SIG-M5 treated with dmso at 0.1 percent for 504 hours (cell line): Measurements from ENCODE around the gene GPD1.
"Not testable (repeated sequence)": the region's sequence is repeated elsewhere in the genome, so short reads cannot be mapped to it uniquely, and the experiment has no call there.

Experiments
- DNase-seq: peaks from one replicate; lab custom pipeline; 2025; ENCODE audit not compliant: unreplicated experiment; lab: John Stamatoyannopoulos, UW

GPD1 gene

DNA sequence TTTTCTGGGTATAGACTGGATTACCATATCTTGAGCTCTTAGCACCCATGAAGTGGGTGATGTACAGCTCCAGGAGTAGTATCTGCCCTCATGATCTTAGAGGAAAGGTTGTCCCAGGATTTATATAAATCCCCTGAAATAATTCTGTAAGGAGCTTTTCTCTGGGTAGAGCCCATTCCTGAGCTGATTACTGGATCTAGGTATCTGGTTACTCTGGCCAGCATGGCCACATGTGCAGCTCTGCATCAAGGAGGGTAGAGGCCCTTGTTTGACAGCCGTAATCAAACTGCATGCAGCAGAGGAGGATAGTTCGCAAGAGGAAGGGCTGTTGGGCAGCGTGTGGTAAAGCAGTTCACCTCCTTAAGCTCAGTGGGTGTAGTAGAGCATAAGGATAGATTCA is 16.7 kb downstream of the GPD1 start:
- DNase-seq, result no peak

- no peak for DNase-seq
Observed at GRCh38 chr12:50120953-50121352, 17.1 kb downstream of the GPD1 start.

DNA sequence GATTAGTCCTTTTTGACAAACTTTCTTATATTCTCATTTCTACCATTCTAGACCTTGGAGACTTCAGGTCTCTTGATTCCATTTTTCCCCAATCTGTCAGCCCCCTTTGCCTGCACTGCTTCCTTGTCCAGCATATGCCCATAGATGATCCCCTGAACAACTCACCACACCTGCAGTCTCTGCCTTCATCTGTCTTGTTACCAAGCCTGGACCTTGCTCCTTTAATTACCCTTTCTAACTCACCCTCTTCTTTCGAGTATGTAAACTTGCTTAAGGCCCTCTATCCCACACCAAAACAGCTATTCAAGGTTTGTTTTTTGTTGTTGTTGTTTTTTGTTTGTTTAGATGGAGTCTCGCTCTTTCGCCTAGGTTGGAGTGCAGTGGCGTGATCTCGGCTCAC is 17.8 kb downstream of the GPD1 start:
- DNase-seq, result no peak

DNA sequence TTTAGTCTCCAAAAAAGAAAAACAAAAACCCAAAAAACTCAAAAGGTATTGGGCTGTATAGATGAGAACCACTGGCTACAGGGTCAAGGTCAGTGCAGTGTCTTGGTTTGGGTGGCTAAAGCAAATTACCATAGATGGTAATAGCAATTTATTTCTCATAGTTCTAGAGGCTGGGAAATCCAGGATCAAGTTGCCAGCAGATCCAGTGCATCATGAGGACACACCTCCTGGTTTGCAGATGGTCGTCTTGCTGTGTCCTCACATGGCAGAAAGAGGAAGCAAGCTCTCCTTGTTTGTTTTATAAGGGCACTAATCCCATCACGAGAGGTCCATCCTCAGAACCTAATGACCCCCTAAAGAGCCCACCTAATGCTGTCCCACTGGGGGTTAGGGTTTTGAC is 19.4 kb downstream of the GPD1 start:
- DNase-seq, result no peak

- no peak for DNase-seq
Observed at GRCh38 chr12:50127546-50127945, 23.7 kb downstream of the GPD1 start.

DNA sequence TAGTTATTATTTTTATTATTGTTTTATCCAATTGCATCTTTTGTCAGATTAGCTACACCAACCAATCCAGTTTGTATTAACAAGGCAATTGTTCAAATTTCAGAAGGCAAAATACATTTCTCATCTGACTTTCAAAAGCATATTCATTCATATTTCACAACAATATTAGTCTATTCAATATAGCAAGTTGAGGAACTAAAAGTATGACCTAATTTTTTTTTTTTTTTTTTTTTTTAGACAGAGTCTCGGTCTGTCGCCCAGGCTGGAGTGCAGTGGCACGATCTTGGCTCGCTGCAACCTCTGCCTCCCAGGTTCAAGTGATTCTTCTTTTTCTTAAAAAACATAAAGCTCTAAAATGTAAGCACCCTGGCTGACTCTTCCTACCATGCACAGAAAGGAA is 25.5 kb downstream of the GPD1 start:
- no peak for DNase-seq

GRCh38 chr12:50132505-50133135 is 28.8 kb downstream of the GPD1 start:
- no peak for DNase-seq

DNA sequence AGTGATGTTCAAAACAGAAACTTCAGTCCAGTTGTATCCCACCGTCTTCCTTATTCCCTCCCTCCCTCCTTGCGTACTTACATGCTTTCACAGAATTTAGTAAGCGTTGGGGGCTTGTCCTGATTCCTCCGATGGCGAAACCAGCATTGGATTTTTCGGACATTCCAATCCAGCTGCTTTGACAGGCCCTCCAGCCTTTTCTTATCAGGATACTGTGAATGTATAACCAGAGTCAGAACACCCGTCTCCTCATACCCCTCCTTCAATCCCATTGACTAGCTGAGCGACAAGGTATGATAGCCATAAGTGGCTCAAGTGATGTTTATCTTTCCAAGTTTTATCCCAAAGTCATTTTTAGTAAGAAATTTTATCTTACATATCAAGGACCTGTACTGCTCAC is 39.2 kb downstream of the GPD1 start:
- DNase-seq, result no peak

- no peak for DNase-seq
Observed at GRCh38 chr12:50145439-50145838, 41.6 kb downstream of the GPD1 start.

DNA sequence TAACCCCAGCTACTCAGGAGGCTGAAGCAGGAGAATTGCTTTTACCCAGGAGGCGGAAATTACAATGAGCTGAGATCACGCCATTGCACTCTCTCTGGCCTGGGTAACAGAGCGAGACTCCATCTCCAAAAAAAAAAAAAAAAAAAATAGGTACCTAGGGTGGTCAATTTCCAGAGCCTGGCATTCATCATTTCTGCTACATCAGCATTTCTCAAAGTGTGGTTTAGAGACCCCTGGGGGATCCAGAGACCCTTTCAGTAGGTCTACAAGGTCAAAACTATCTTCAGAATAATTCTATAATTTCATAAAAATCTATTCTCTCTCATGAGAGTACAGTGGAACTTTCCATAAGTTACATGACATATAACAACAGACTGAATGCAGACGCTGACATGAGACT is 43.5 kb downstream of the GPD1 start:
- DNase-seq, result no peak

DNA sequence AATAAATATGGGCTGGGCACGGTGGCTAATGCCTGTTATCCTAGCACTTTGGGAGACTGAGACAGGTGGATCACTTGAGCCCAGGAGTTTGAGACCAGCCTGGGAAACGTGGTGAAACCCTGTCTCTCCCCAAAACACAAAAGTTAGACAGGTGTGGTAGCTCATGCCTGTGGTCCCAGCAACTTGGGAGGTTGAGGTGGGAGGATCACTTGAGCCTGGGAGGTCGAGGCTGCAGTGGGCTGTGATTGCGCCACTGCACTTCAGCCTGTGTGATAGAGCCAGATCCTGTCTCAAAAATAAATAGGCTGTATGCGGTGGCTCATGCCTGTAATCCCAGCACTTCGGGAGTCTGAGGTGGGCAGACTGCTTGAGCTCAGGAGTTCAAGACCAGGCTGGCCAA is 44.2 kb downstream of the GPD1 start:
- not testable (repeated sequence) for DNase-seq

DNA sequence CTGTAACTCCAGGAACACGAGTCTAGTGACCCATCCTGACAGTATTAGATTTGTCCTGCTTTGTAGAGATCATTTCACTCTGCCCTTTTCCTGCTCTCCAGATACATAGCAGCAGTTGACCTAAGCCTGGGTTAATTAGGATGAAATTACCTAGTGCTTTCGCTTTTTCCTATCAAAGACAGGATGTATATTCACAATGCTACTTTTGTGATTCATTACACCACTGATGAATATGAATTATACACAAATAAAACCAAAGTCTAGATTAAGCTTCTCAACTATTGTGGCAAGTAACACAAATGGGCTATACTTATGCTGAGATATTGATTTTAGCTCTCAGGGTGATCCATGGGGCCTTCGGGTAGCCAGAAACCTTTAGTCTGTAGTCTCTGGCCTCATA is 45.5 kb downstream of the GPD1 start:
- DNase-seq, result no peak

DNA sequence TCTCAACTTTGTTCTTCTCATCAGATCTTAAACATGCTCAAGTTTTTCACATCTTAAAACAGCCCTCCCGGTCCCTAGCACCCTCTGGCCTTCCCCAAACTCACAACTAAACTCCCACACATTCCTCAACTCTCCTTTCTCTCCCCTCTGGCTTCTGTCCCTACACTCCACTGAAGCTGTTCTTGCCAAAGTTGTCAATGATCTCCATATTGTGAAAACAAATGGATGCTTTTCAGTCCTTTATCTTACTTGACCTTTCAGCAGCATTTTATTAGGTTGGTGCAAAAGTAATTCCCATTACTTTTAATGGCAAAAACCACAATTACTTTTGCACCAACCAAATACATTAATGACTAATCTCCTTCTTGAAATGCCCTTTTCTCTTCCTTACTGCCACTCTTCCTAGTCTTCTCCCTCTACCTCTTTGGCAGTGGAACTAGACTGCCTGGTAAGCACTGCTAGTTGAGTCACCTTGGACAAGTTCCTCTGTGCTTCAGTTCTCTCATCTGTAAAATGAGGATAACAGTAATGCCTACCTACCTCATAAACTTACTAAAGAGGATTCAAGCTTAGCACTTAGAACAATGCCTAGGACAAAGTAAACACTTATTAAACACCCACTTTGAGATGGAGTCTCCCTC is 47.4 kb downstream of the GPD1 start:
- no peak for DNase-seq

DNA sequence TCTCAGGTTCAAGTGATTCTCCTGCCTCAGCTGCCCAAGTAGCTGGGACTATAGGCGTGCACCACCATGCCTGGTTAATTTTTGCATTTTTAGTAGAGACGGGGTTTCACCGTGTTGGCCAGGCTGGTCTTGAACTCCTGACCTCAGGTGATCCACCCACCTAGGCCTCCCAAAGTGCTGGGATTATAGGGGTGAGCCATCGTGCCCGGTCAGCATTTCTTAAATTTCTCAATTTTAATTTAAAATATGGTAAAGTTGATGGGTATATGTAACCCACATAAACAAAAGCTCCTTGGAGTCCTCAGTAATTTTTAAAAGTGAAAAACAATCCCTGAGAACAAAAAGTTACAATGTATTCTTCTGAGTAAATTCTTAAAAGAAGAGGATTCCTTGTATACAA is 51.1 kb downstream of the GPD1 start:
- not testable (repeated sequence) for DNase-seq

GRCh38 chr12:50156641-50157040 is 52.8 kb downstream of the GPD1 start:
- DNase-seq, result no peak

DNA sequence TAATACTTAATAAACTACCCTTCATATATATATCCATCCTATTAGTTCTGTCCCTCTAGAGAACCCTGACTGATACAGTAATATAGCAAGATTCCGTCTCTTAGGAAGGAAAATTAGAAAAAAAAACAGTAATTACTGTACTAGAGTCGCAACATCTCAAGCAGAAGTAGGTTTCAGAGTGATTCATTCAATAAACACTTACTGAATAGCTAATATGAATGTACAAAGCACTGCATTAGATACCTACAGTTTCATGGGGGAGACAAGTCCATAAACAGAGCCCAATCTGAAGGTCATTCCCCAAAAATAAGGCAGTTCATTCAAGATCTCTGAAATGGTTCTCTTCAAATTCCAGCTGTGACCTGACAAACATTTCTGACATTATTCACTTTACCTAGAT is 53.5 kb downstream of the GPD1 start:
- DNase-seq, result no peak

GRCh38 chr12:50160643-50161042 is 56.8 kb downstream of the GPD1 start:
- DNase-seq, result no peak
